GM12878 (cell line): ENCODE data around the gene ZDHHC14. TPM values are rescaled to one million over a fixed set of nuclear protein-coding genes. Genes with fewer than 3 reads are reported as not detected.

ENCODE experiments used
- ATAC-seq: fragments of 200-7000 bp; cut with Tn5 transposase; 3 replicates; pipeline ENCODE4 v1.9.1; 2020; ENCODE audit warnings: mild to moderate bottlenecking, moderate library complexity
- BruUV-seq: library from RNA; stranded (reverse); fragments of 400-500 nt; replicated peaks from 2 replicates; lab custom pipeline; 2021; lab: Mats Ljungman, UMichigan
- CTCF ChIA-PET: fragments of 300-600 bp; sonication (Branson Sonifier 250); formaldehyde crosslinking; extraction: SDS; loops from one replicate; lab custom pipeline; 2021; ENCODE audit warnings: inconsistent platforms; lab: Yijun Ruan, JAX
- POLR2A ChIA-PET: fragments of 350-600 bp; formaldehyde crosslinking; extraction: SDS; loops from one replicate; lab custom pipeline; 2021; ENCODE audit warnings: inconsistent platforms; lab: Charles Lee
- RAD21 ChIA-PET: fragments of 300-600 bp; sonication (Branson Sonifier 250); formaldehyde crosslinking; loops from one replicate; lab custom pipeline; 2023; ENCODE audit warnings: antibody characterized with exemption; ENCODE audit not compliant: unreplicated experiment; lab: Charles Lee
- SMC1A ChIA-PET: fragments of 300-600 bp; sonication (Branson Sonifier 250); formaldehyde crosslinking; loops from one replicate; lab custom pipeline; 2023; ENCODE audit not compliant: unreplicated experiment, uncharacterized antibody; lab: Charles Lee
- DNase-seq: peaks from one replicate; pipeline ENCODE4 v3.0.0-alpha.2; 2011; ENCODE audit warnings: low read depth, low spot score
- FAIRE-seq: peaks from 3 replicates; lab custom pipeline; 2011; peaks lifted over from hg19 to GRCh38; lab: Jason Lieb, UNC
- H2AFZ ChIP-seq: 2 replicates; pipeline ENCODE4 v1.6.0; 2011; ENCODE audit warnings: low read depth, low read length, control low read depth; ENCODE audit not compliant: control insufficient read depth
- H3K27ac ChIP-seq: 2 replicates; pipeline ENCODE4 v1.5.1; 2011; ENCODE audit warnings: control low read depth; ENCODE audit not compliant: control insufficient read depth, insufficient read depth
- H3K27me3 ChIP-seq, 2 experiments: replicated peaks in 1 of 2; 2 replicates each; pipeline versions ENCODE4 v1.6.0 to v1.6.1; 2011; ENCODE audit warnings: low read length in 1 of 2; ENCODE audit not compliant: control insufficient read depth in 2 of 2, insufficient read depth in 2 of 2
- H3K36me3 ChIP-seq, 2 experiments: 2 replicates each; pipeline ENCODE4 v1.5.1; 2011; ENCODE audit warnings: low read length in 1 of 2; ENCODE audit not compliant: control insufficient read depth in 2 of 2, insufficient read depth in 2 of 2
- H3K4me1 ChIP-seq: 2 replicates; pipeline ENCODE4 v1.6.1; 2011; ENCODE audit warnings: mild to moderate bottlenecking, low read length, moderate library complexity, mixed read lengths; ENCODE audit not compliant: control insufficient read depth, insufficient read depth
- H3K4me2 ChIP-seq: 2 replicates; pipeline ENCODE4 v1.6.0; 2011; ENCODE audit warnings: control low read depth; ENCODE audit not compliant: control insufficient read depth, insufficient read depth
- H3K4me3 ChIP-seq: fragments of 200-600 bp; sonication (generic); 2 replicates; pipeline ENCODE4 v1.5.1; 2016
- H3K79me2 ChIP-seq: 2 replicates; pipeline ENCODE4 v1.6.0; 2011; ENCODE audit warnings: low read length; ENCODE audit not compliant: control insufficient read depth, insufficient read depth
- H3K9ac ChIP-seq: 2 replicates; pipeline ENCODE4 v1.8.0; 2011; ENCODE audit warnings: low read length, control low read depth, mixed read lengths; ENCODE audit not compliant: control insufficient read depth, insufficient read depth
- H3K9me3 ChIP-seq: replicated peaks from 3 replicates; pipeline ENCODE4 v1.5.1; 2011; ENCODE audit warnings: mild to moderate bottlenecking, low read length; ENCODE audit not compliant: control insufficient read depth, insufficient read depth
- H4K20me1 ChIP-seq: 2 replicates; pipeline ENCODE4 v1.6.0; 2011; ENCODE audit not compliant: control insufficient read depth, insufficient read depth
- BCL3 ChIP-seq: IDR thresholded peaks from 2 replicates; pipeline ENCODE4 v1.6.1; 2011; ENCODE audit warnings: borderline replicate concordance, low read depth, mild to moderate bottlenecking, moderate library complexity, low read length; ENCODE audit not compliant: insufficient read depth, poor library complexity, severe bottlenecking
- ESRRA ChIP-seq: IDR thresholded peaks from 2 replicates; pipeline ENCODE4 v1.6.1; 2012; ENCODE audit warnings: mild to moderate bottlenecking, low read length, improper control_type of control experiment
- EZH2 ChIP-seq: IDR thresholded peaks from 2 replicates; pipeline ENCODE4 v1.6.1; 2012; ENCODE audit warnings: low read depth, mild to moderate bottlenecking, control low read depth, inconsistent platforms, low read length, borderline replicate concordance; ENCODE audit not compliant: control insufficient read depth
- IRF5 ChIP-seq: fragments of 450-650 bp; IDR thresholded peaks from 2 replicates; pipeline ENCODE4 v1.6.1; 2017; ENCODE audit warnings: borderline replicate concordance
- MYB ChIP-seq: fragments of 150-350 bp; IDR thresholded peaks from 2 replicates; pipeline ENCODE4 v1.6.1; 2014; ENCODE audit warnings: mild to moderate bottlenecking, low read depth, low read length, borderline replicate concordance
- NR2C2 ChIP-seq: IDR thresholded peaks from 2 replicates; pipeline ENCODE4 v1.6.1; 2011; ENCODE audit warnings: borderline replicate concordance, low read depth; ENCODE audit not compliant: control insufficient read depth, insufficient read length
- PML ChIP-seq: IDR thresholded peaks from 2 replicates; pipeline ENCODE4 v1.6.1; 2012; ENCODE audit warnings: low read length, inconsistent platforms
- POLR2AphosphoS2 ChIP-seq: IDR thresholded peaks from 2 replicates; pipeline ENCODE4 v1.6.1; 2011; ENCODE audit warnings: low read depth, mild to moderate bottlenecking, low read length, improper control_type of control experiment, moderate library complexity
- POLR2AphosphoS5 ChIP-seq: IDR thresholded peaks from 2 replicates; pipeline ENCODE4 v1.6.1; 2011; ENCODE audit warnings: mild to moderate bottlenecking, low read length, inconsistent platforms
- SMAD1 ChIP-seq: fragments of 450-650 bp; IDR thresholded peaks from 2 replicates; pipeline ENCODE4 v1.6.1; 2018; ENCODE audit warnings: mild to moderate bottlenecking, low read depth; ENCODE audit not compliant: partially characterized antibody
- SMC3 ChIP-seq: IDR thresholded peaks from 2 replicates; pipeline ENCODE4 v1.6.1; 2011; ENCODE audit warnings: low read length, improper control_type of control experiment, borderline replicate concordance
- WGBS: methylation state at CpG from one replicate; pipeline ENCODE4 v1.1.6; 2016; ENCODE audit warnings: low lambda C conversion rate; ENCODE audit not compliant: insufficient replicate concordance, insufficient coverage; ENCODE audit errors: missing lambda C conversion rate; 5-methylcytosine and 5-hydroxymethylcytosine counted together
- in situ Hi-C: fragments of 300-500 bp; cut with MboI; formaldehyde crosslinking; loops from 9 replicates; pipeline ENCODE4 v1.14.3; 2018; ENCODE audit warnings: mixed read lengths
- intact Hi-C: fragments of 100-400 bp; cut with micrococcal nuclease; formaldehyde crosslinking; loops from one replicate; pipeline ENCODE4 v1.14.2; 2022; ENCODE audit not compliant: unreplicated experiment
- polyA plus RNA-seq, 11 experiments: library from polyadenylated mRNA; depleted of rRNA in 4 of 11; unstranded in 6 of 11; stranded (reverse) in 5 of 11; fragments of >200 nt; fragmentation: Nextera tagmentation in 4 of 11; fragmentation: Illumina TruSeq in 1 of 11; extraction: Ambion mirVana in 4 of 11; extraction: Trizol in 1 of 11; gene quantifications; 1 replicate in 1 of 11; 2 replicates in 10 of 11; pipeline versions ENCODE4 v1.2.1 to v1.2.3, GENCODE V29; 2011 to 2016; ENCODE audit warnings: inconsistent platforms in 2 of 11, missing spikeins in 2 of 11, low read depth in 1 of 11
- total RNA-seq, 4 experiments: library from RNA; depleted of rRNA in 3 of 4; stranded (reverse); fragments of >200 nt in 3 of 4; fragmentation: Illumina TruSeq in 1 of 4; extraction: Trizol in 1 of 4; gene quantifications; 2 replicates each; pipeline versions ENCODE4 v1.2.1 to v1.2.3, GENCODE V29; 2013 to 2021

The ZDHHC14 gene
- total and polyA plus RNA-seq, 10 of the 15 experiments (the other 5 are each of a cell fraction or from before 2014, with no cell fraction given): 0.15 to 16.0 (median 0.76) TPM; not detected in 1

DNA sequence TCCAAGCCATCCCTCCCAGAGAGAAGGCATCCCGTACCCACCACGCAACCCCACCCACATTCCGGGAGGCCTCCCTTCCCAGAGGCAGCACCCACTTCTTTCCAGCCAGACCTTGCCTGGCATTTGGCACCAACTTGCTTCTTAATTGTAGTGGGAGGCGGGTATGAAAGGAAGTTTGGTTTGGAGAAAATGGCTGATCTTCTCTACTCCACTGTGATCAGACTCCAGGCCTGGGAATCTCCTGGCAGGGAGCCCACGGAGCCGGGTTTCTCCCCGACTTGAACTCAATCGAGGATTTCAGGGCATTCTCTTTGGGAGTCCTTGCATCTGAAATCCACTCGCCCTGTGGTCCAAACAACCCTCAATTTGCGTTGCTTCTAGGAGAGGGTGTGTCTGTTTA, 107.1 kb downstream of the ZDHHC14 start:
- TF ChIP-seq EZH2 (no peak), ESRRA (no peak), POLR2AphosphoS5 (no peak), PML (no peak), BCL3 (no peak), SMC3 (no peak), POLR2AphosphoS2 (no peak), SMAD1 (no peak), NR2C2 (no peak), IRF5 (no peak), MYB (no peak)
- H2AFZ ChIP-seq: no peak overlapping the region
- in situ Hi-C loops (no loop called here), intact Hi-C loops (no loop called here)
- no peaks in the 10 kb centered on the region for H4K20me1 ChIP-seq
- H3K27ac ChIP-seq: no peak overlapping the region
- DNase-seq: no peak
- H3K9me3 ChIP-seq: no peaks in the 10 kb centered on the region
- no peaks in the 10 kb centered on the region for H3K36me3 ChIP-seq
- POLR2A ChIA-PET: no interaction called here
- no peak for ATAC-seq
- SMC1A ChIA-PET: interaction anchor here (0.7 kb wide), 1 partner anchor 49 kb away, joined by 3 read pairs; no protein-coding TSS in a partner anchor
- no peak overlapping the region for H3K9ac ChIP-seq
- 75% methylated on average over 10 of the region's 10 CpGs for WGBS
- no peak for FAIRE-seq
- no peak overlapping the region for H3K4me2 ChIP-seq
- RAD21 ChIA-PET: no interaction called here
- no peaks in the 10 kb centered on the region for H3K79me2 ChIP-seq
- H3K4me1 ChIP-seq: no peaks in the 10 kb centered on the region
- CTCF ChIA-PET: interaction anchor here (1.8 kb wide), 1 partner anchor 11 kb away, joined by 3 read pairs; no protein-coding TSS in a partner anchor
- BruUV-seq: no TSS peak
- no peaks in the 10 kb centered on the region for H3K27me3 ChIP-seq
- no peak overlapping the region for H3K4me3 ChIP-seq
